Measurements from ENCODE around the gene HEG1.

Gene HEG1

GRCh38 chr3:124992041-124992440 is 63.8 kb downstream of the HEG1 start:
- no peak for DNase-seq

- DNase-seq = peak in 6 of 51 donors; percentile 3 to 17 (median 8)
These were observed 69.3 kb downstream of the HEG1 start for GRCh38 chr3:124986192-124987143.

DNA sequence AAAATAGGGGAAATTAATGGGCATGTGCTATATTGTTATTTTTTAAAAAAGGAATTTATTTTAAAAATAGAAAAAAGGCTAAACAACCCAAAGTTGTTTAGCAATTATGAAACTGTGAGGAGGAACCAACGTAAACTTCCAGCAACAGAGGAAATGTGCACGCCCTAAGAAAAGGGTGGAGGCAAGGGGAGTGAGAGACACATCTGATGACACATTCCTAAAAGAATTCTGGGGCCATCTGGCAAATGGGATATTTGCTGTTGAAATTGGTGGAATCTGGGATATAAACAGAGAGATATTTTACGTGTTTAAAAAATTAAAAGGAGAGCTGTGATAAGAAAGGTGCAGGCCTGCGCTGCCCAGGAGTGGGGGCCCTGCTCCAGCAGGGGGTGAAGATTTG is 70.4 kb downstream of the HEG1 start:
- DNase-seq = no peak

DNA sequence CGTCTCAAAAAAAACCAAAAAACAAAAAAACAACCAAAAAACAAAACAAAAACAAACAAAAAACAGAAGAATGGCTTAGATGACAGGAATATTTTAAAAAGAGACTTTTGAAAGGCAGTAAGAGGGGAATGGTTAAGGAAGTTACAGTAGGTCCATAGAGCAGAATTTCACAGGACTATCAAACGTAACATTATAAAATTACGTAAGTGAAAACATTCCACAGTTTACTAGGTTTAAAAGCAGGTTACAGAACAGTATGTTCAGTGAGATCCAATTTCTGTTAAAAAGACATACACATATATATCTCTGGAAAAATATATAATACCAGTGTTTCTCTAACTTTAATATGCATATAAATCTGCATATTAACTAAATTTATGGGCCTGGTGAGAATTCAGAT is 71.0 kb downstream of the HEG1 start:
- DNase-seq = no peak

- no peak for DNase-seq
These were observed 72.9 kb downstream of the HEG1 start for GRCh38 chr3:124982855-124983254.

DNA sequence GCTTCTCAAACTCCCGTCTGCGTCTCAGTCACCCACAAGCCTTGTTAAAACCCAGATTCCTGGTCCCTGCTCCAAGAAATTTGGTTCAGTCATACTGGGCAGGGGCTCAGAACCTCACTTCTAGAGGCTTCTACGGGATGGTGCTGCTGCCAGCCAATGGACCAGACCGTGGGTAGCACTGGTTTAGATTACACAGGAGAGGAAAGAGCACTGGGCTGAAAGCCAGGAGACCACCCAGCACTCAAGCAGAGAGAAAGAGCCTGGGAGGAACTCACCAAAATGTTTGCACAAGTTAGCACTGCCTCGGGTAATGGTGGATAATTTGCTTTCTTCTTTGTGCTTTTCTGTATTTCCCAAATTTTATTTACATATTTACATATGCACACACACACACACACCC is 74.3 kb downstream of the HEG1 start:
- DNase-seq = no peak

DNA sequence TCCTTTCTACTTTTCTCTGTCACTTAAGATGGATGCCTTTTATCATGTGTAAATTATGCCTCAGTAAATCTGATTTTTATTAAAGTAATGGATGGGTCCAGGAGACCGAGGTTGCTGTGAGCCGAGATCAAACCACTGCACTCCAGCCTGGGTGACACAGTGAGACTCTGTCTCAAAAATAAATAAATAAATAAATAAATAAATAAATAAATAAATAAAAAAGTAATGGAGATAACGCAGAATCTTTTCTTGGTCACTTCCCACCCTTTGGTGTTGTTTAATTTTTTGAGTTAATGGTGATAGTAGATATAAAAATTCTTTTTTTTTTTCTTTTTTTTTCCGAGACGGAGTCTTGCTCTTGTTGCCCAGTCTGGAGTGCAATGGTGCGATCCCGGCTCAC is 77.2 kb downstream of the HEG1 start:
- DNase-seq = no peak

GRCh38 chr3:124976383-124976782 is 79.4 kb downstream of the HEG1 start:
- DNase-seq = no peak

- no peak for DNase-seq
These were observed 81.1 kb downstream of the HEG1 start for GRCh38 chr3:124974691-124975090.

GRCh38 chr3:124973290-124973689 is 82.5 kb downstream of the HEG1 start:
- DNase-seq = no peak

GRCh38 chr3:124972457-124972856 is 83.3 kb downstream of the HEG1 start:
- no peak for DNase-seq

GRCh38 chr3:124969963-124970722 is 85.7 kb downstream of the HEG1 start:
- DNase-seq = peak in 1 of 51 donors; percentile 30

GRCh38 chr3:124969190-124969589 is 86.6 kb downstream of the HEG1 start:
- DNase-seq = no peak

GRCh38 chr3:124967964-124968363 is 87.8 kb downstream of the HEG1 start:
- DNase-seq = no peak

DNA sequence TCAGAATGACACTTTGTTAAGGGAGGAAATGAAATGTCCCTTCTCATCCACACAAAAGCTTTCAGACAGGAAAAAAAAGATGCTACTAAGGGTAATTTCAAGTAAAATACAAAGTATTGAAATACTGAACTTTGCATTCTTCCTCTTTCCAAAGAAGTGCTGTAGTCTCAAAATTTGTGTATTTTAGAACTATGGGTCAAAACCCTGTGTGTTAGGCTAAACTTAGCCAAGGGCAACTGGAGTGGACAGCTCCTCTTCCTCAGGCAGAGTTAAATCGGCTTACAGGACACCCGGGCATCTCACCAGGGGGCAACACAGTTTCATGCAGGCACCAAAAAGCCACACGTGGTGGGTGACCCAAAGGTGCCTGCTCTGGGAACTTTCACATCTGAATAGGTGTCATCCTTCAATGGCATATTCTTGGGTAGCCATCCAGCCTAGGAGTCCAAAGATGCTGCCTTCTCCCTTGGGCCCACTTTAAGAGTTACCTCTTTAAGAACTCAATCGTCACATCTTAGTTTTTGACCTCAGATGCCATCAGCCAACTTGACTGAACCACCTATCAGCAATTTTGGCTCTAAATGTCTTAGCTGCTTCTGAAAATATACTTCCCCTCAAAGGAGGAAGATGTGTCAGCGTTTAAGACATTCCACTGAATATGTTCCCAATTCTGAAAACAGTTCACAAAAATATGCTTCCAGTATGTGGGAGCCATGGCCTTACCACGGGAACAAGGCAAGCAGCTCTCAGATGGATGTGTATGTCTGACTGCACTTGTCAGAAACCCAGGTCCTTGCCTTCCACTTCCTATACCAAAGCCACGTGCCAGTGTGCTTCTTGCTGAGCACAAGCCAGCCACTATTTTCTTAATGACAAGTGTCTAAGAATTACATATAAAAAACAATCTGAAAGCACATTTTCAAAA is 89.0 kb downstream of the HEG1 start:
- DNase-seq = no peak

GRCh38 chr3:124965413-124965812 is 90.4 kb downstream of the HEG1 start:
- no peak for DNase-seq

- DNase-seq = no peak
These were observed 91.4 kb downstream of the HEG1 start for GRCh38 chr3:124964387-124964786.

- DNase-seq = no peak
These were observed 92.0 kb downstream of the HEG1 start for GRCh38 chr3:124963755-124964154.

GRCh38 chr3:124962403-124962940 is 93.3 kb downstream of the HEG1 start:
- DNase-seq = no peak

- DNase-seq = no peak
These were observed 95.1 kb downstream of the HEG1 start for GRCh38 chr3:124960698-124961097.

DNA sequence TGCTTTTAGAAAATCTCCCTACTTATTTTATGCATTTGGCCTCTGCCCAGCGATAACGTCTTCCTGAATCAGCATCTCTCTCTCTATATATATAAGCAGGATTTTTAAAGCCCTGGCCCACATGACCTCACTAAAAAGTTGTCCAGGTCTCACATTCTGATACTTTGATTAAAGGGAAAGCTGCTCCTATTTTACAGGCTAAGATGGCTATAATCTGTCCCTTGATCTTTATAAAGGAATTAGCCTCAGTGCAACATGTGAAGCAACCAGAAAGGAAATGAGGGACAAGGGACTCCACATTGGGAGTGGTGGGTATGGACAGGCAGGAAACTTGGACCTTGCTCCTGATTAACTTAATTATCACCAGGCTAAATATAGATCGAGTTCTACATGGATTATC is 95.7 kb downstream of the HEG1 start:
- DNase-seq = no peak
